Hematopoietic multipotent progenitor cell treated with erythropoietin and hydrocortisone succinate and interleukin-3 and kit ligand, for 17 days (in vitro differentiated cells): ENCODE measurements around the gene TPRN.

Experiments used
- DNase-seq: peaks from one replicate; pipeline ENCODE4 v3.0.0-alpha.2; 2015; ENCODE audit warnings: low spot score

Gene TPRN

DNA sequence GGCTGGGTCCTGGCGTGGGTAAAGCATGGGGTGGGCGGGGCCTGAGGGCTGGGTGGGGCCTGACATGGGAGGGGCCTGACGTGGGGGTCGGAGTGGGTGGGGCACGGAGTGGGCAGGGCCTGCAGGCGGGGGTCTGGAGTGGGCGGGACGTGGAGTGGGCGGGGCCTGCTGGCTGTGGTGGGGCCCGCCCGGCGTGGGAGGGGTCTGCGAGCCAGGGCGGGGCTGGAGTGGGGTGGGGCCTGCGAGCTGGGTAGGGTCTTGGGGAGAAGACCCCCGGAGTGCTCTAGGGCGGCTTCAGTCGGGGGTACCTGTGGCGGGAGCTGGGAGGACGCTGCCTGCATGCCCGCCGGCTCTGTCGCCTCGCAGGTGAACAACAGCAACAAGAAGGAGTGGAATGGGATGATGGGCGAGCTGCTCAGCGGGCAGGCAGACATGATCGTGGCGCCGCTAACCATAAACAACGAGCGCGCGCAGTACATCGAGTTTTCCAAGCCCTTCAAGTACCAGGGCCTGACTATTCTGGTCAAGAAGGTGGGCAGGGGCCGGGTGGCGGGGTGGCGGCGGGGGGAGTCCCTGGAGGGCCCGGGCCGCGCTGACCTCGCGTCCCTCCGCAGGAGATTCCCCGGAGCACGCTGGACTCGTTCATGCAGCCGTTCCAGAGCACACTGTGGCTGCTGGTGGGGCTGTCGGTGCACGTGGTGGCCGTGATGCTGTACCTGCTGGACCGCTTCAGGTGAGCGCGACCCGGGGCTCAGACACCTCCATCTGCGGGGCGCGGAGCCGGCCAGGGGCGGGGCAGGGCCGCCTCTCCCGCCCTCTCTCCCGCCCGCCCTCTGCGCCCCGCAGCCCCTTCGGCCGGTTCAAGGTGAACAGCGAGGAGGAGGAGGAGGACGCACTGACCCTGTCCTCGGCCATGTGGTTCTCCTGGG lies 38.7 kb downstream of the TPRN start:
- DNase-seq: peak; percentile 38

GRCh38 chr9:137160716-137161557 lies 39.6 kb downstream of the TPRN start:
- DNase-seq: no peak

DNA sequence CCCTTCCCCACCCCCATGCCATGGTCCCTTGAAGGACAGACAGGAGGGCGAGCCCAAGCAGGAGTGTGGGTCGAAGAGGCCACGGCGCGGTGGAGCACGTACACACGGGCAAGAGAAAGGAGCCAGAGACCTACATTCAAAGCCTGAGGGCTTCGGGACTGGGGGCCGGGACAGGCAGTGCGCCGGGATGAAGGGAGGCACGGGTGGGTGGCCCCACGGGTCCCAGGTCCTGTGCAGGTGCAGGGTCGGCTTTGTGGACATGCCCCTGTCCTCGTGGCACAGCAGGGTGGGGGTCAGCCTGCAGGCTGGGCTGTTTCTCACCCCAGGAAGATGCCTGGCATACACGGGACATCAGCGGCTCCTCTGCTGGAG lies 40.5 kb downstream of the TPRN start:
- DNase-seq: no peak

DNA sequence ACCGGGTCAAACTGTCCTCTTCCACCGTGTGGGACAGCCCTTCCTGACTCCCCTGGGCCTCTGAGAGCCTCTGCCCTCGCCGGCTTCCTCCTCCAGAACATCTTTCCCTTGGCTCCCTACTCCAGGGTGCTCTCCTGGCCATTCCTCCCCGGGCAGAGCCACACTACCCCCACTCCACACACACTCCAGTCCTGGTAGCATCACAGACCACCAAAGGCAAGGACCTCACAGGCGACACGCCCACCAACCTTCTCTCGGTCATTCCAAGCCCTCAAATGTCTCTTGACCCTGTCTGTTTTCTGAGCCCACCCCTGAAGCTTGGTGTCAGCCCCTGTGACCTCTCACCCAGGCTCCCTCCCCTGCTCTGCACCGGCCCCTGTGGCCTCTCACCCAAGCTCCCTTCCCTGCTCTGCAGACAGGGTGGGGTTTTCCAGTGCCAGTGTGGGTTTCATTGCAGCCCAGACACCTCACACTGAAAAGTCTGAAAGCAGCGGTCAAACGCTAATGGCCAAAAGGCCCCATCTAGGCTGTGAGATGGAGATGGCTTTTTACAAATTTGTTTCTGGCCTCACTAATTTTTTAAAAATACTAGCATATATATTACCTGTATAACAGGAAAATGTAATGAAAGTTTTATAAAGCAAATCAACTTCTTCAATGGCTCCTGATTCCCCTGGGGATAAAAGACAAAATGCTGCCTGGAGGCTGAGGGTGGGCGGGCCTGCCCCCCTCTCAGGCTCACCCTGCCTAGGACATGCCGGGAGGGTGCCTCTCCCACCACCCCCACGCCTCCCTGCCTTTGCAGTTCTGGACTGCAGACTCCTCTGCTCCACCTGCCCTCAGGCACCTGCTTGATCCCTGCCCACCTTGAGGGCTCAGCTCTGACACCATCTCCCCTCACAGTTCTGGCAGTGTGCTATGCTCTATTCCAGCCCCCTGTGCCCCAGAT lies 41.2 kb downstream of the TPRN start:
- DNase-seq: no peak

DNA sequence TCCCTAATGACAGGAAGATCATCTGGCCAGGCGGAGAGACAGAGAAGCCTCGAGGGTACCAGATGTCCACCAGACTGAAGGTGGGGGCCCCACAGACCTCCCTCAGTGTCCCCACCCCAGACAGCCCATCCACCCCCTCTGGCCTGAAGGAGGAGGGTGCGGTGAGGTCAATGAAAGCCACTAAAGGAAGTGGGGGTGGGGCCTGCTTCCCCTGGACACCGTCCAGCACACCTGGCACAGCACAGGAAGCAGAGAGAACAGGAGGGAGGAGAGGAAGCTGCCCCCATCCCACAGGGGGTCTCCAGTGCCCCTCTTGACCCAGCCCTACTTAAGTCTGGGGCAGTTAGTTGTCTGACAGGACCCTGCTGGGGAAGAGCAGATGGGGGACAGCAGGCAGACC lies 41.9 kb downstream of the TPRN start:
- no peak for DNase-seq

DNA sequence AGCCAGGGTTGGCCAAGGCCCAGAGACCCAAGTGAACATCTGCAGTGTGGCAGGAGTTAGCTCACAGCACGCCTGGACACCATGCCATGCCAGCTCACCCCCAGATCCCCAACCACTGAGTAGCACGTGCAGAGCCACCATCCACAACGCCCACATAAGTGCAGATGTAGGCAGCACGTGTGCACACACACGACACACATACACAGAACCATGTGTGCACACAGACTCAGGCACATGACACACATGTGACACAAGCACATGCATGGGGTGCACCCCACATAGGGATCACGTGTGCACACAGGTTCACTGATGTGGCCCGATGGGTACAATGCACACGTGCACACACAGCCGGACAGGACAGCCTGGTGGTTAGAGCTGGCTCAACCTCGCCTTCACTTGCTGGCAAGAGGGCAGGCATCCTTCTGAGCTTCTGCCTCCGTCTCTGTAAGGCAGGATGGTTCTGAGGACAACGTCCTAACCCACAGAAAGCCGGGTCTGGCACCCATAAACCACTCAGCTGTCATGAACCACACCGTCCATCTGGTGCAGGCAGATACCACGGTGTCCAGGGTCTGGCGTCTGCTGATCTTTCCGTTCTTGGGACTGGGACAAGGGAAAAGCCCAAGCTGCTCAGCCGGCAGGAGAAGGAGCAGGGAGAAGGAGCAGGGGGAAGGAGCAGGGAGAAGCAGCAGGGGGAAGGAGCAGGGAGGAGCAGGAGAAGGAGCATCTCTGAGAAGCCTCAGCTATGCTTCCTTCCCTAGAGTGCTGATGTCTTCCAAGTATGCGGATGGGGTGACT lies 42.7 kb downstream of the TPRN start:
- DNase-seq: no peak

DNA sequence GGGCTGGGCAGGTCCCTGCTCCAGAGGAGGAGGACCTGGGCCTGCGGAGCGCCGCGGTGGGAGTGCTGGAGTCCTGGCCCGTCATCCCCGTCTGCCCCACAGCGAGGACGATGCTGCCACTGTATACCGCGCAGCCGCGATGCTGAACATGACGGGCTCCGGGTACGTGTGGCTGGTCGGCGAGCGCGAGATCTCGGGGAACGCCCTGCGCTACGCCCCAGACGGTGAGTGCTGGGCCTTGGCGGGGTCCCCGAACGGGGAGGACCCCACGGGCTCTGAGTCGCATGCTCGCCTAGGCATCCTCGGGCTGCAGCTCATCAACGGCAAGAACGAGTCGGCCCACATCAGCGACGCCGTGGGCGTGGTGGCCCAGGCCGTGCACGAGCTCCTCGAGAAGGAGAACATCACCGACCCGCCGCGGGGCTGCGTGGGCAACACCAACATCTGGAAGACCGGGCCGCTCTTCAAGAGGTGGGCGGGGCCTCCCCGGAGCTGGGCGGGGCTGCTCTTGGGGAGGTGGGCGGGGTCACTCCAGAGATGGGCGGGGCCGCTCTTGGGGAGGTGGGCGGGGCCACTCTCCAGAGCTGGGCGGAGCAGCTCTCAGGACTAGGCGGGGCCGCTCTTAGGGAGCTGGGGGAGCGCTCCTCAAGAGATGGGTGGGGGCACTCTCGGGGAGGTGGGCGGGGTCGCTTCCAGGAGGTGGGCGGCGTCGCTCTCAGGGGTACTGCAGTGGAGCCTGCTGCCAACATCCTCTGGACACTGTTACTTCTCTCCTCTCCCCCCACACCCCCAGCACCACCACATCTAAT lies 43.8 kb downstream of the TPRN start:
- peak; percentile 86 for DNase-seq

DNA sequence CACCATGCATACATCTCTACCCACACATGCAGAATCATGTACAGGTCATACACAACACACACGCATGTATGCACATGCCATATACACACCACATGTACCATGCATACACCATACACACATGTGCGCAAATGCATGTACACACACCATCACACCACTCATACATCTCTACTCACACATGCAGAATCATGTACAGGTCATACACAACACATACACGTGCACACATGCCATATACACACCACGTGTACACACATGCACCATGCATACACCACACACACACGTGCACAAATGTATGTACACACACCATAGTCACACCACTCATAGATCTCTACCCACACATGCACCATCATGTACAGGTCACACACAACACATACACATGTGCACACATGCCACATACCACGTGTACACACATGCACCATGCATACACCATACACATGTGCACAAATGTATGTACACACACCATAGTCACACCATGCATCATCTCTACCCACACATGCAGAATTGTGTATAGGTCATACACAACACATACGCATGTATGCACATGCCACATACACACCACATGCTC lies 47.6 kb downstream of the TPRN start:
- DNase-seq: no peak

GRCh38 chr9:137150617-137151457 lies 49.7 kb downstream of the TPRN start:
- peak; percentile 67 for DNase-seq

- DNase-seq: peak; percentile 68
These were observed 50.5 kb downstream of the TPRN start for GRCh38 chr9:137149942-137150616.

DNA sequence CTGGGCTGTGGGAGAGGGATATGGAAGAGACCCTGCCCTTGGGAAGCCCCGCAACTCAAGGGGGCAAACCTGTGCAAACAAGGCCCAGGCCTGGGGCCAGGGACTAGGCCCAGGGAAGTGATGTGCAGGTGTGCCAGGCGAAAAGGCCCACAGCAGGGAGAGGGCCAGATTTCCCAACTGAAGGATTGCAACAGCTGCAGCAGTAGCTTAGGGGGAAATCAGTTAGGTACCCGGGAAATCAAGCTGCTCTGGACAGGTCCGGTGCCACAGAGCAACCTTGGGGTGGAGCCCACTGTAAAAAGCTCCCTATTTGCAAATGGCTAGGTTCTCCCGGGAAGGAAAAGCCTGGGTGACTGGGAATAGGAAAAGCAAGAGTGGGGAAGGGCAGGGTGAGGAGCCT lies 51.2 kb downstream of the TPRN start:
- DNase-seq: no peak

DNA sequence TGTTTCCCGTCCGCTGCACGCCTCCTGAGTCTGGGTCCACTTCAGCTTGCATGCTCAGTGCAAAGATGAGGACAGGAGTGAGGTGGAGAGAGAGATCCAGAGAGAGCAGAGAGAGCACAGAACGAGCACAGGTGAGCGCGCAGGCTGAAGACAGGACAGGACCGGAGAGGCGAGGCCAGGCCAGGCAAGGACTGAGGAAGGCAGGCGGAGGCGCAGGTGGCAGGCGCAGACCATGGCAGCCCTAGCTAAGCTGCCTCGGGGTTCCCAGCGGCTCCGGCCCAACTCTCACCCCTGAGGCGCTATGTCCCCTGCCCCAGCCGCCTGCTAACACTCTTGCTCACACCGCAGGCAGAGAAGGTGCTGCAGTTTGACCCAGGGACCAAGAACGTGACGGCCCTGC lies 51.9 kb downstream of the TPRN start:
- DNase-seq: no peak

DNA sequence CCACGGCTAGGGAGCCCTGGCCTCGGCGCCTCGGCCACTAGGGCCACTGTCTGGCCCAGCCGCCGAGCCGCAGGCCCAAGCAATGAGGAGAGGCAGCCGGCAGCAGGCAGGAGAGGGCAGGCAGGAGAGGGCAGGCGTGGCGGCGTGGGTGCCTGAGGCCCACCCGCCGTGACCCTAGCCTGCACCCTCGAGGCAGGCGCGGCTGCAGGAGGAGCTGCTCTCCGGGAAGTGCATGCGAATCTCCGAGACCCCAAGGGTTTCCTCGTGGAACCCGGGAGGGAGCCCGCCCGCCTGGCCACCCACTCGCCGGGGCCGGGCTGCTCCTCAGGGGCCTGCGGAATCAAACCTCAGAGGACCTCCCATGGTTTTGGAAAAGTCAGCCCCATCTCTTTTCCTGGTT lies 52.3 kb downstream of the TPRN start:
- DNase-seq: no peak

DNA sequence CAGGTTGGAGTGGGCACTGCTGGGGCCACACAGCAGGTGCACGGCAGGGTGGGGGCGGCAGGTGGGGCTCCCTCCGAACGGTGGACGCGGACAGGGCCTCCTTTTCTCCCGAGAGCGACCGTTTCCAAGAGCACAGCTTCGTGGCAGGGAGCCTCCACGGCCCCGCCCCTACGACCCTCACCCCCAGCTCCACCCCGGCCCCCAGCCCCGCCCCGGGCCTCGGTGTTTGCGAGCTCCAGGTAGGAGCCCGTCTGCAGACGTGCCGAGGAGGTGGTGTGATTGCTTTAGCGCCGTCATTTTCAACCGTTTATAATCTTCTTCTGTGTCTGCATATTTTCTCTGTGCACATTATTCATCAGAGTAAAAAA lies 52.8 kb downstream of the TPRN start:
- DNase-seq: no peak

DNA sequence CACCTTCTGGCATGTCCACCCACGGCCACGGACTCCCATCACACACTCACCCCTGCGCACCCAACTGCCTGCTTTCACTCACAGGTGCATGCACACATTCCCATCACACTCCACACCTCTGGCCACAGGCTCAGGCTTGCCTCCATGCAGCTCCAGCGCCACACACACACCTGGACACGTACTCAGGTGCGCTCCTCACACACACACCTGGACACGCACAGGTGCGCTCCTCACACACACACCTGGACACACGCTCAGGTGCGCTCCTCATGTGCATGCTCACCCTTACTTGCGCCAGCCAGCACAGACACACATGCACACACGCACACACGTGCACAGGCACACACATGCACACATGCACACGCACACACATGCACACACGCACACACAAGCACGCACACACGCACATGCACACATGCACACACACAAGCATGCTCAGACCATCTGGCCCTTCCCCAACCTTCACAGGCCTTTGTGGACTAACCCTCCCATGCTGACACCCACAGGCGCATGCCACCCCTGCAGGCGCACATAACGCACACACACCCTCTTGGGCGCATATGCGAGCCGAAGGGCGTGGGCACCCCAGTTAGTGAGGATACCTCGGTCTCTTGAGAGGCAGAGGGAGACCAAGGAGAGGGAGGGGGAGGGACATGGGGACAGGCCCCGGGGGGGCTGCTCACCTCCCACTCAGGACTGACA lies 53.3 kb downstream of the TPRN start:
- DNase-seq: no peak

DNA sequence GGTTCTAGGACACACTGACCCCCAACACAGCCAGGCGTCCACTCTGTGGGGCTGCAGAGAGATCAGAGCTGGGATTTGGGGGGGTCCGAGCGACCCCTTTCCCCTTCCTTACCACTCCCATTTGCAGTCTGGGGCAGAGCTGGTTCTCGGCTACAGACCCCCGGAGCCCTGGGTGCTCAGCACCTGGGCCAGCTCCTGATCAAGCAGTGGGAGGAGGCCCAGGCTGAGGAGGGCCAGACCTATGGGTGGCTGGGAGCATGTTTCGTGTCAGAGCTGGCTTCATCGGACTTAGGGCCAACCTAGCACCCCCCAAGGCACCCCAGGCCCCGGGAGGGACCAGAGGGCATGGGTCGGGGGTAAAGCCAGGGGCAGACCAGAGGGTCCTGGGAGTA lies 54.0 kb downstream of the TPRN start:
- DNase-seq: no peak

- no peak for DNase-seq
These were observed 54.6 kb downstream of the TPRN start for GRCh38 chr9:137145731-137146526.
